ENCODE measurements around the gene SLC26A3. TPM values are rescaled to one million over a fixed set of nuclear protein-coding genes. Genes with fewer than 3 reads are reported as not detected.
A peak's percentile ranks its signal among the peaks of the same experiment; 100 is the strongest.

SLC26A3 gene
- total and polyA plus RNA-seq, 2 experiments from 2014 or later = not detected

DNA sequence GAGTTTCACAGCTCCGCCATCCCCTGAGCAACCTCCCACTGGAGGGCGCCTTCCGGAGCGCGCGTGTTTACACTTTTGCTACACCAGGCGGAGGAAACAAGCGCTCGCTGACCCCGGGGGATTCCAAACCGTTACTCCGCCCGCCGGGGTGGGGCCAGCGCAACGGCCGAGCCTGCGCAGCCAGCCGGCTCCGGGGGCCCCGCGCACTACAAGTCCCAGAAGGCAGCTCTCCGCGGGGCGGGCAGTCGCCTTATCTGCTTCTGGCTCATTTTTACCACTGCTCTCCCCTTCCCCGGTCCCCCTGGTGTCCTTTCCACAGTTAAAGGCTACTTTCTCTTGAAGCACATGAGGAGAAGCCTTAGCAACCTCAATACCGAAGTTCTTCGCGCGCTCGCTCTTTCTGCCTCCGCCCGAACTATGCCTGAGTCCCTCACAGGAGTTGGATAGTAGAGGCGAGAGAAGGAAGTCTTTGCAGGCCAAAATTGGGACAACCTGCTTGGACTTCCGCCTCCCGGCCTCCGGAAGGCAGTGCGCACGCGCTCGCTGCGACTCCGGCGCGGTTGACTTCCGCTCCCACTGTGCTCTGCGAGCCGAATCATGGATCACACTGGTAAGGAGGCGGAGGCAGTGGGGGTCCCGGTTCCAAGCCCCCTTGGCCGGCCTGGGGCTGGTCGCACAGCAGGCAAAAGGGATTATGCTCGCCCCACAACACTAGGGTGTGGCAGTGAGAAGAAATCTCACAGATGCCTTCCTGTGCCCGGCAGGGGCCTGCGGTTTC lies 59.3 kb downstream of the SLC26A3 start, which contains the start of gene CBLL1:
TSS of gene CBLL1 (plus strand) at position 576 of the 778 bp plus-strand sequence. CDS start at position 598, 22 bp downstream.
- Histone ChIP-seq H3K9me2 (ENCODE audit: insufficient read depth) (no peaks in the 10 kb centered on the region), H3K27ac (ENCODE audit: low read depth) (peak within 1 kb of the TSS; percentile 98), H3K27me3 (ENCODE audit: insufficient read depth) (no peaks in the 10 kb centered on the region), H3K4me3 (peak within 1 kb of the TSS; percentile 87), H3K4me2 (peak within 1 kb of the TSS; percentile 96), H3K79me2 (replicated peaks; ENCODE audit: insufficient read depth) (peaks cover 47% of the 10 kb centered on the region), H3K4me1 (ENCODE audit: insufficient read depth) (peaks cover 31% of the 10 kb centered on the region), H4K20me1 (replicated peaks; ENCODE audit: insufficient read depth) (no peaks in the 10 kb centered on the region; the same call in none of the 2 replicates), H2AFZ (peak within 1 kb of the TSS; percentile 95), H3F3A (replicated peaks; ENCODE audit: low read depth) (peaks cover 4% of the 10 kb centered on the region; the same call in 1 of the 2 replicates), H3K36me3 (ENCODE audit: insufficient read depth) (peaks cover under 1% of the 10 kb centered on the region; the same call in 1 of the 2 replicates)
- no peaks in the 10 kb centered on the region for H3K9me3 Mint-ChIP-seq
- DNase-seq (ENCODE audit: low spot score) = peak; percentile 94
- H3K27me3 Mint-ChIP-seq (ENCODE audit: insufficient read depth, low read depth, poor library complexity) = peaks cover 3% of the 10 kb centered on the region
- ATAC-seq = peak; percentile 94
- TF ChIP-seq NANOG (IDR thresholded peaks at IDR 0.05; ENCODE audit: borderline replicate concordance) = no peak
- TF ChIP-seq JUNB (IDR thresholded peaks at IDR 0.05; ENCODE audit: unreplicated experiment) = no peak
- TF ChIP-seq CREB1 (CRISPR knock-in tag; IDR thresholded peaks at IDR 0.05; ENCODE audit: low read depth) = peak; percentile 24
- TF ChIP-seq ZNF114 (CRISPR knock-in tag; IDR thresholded peaks at IDR 0.05) = no peak
- no peak for TF ChIP-seq STAT1 (IDR thresholded peaks at IDR 0.05; ENCODE audit: unreplicated experiment)
- TF ChIP-seq ZNF462 (CRISPR knock-in tag; IDR thresholded peaks at IDR 0.05) = no peak
- no peak for TF ChIP-seq ZNF331 (CRISPR knock-in tag; IDR thresholded peaks at IDR 0.05; ENCODE audit: low read depth)
- TF ChIP-seq EZH2phosphoT487 (IDR thresholded peaks at IDR 0.05; ENCODE audit: unreplicated experiment) = no peak
- peak; percentile 89 for TF ChIP-seq ETS1 (IDR thresholded peaks at IDR 0.05)
- TF ChIP-seq, protein P1, sequence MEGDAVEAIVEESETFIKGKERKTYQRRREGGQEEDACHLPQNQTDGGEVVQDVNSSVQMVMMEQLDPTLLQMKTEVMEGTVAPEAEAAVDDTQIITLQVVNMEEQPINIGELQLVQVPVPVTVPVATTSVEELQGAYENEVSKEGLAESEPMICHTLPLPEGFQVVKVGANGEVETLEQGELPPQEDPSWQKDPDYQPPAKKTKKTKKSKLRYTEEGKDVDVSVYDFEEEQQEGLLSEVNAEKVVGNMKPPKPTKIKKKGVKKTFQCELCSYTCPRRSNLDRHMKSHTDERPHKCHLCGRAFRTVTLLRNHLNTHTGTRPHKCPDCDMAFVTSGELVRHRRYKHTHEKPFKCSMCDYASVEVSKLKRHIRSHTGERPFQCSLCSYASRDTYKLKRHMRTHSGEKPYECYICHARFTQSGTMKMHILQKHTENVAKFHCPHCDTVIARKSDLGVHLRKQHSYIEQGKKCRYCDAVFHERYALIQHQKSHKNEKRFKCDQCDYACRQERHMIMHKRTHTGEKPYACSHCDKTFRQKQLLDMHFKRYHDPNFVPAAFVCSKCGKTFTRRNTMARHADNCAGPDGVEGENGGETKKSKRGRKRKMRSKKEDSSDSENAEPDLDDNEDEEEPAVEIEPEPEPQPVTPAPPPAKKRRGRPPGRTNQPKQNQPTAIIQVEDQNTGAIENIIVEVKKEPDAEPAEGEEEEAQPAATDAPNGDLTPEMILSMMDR (conservative IDR thresholded peaks at IDR 0.05; ENCODE audit: low read depth in 2 of 2) = peak in 1 of 2 experiments; percentile 67; a peak in 3 of 4 replicates
- TF ChIP-seq EZH2 (IDR thresholded peaks at IDR 0.05; ENCODE audit: low read depth, unreplicated experiment) = no peak
- TF ChIP-seq POLR2AphosphoS5 (IDR thresholded peaks at IDR 0.05; ENCODE audit: low read depth) = peak; percentile 86
- TF ChIP-seq, protein P2, sequence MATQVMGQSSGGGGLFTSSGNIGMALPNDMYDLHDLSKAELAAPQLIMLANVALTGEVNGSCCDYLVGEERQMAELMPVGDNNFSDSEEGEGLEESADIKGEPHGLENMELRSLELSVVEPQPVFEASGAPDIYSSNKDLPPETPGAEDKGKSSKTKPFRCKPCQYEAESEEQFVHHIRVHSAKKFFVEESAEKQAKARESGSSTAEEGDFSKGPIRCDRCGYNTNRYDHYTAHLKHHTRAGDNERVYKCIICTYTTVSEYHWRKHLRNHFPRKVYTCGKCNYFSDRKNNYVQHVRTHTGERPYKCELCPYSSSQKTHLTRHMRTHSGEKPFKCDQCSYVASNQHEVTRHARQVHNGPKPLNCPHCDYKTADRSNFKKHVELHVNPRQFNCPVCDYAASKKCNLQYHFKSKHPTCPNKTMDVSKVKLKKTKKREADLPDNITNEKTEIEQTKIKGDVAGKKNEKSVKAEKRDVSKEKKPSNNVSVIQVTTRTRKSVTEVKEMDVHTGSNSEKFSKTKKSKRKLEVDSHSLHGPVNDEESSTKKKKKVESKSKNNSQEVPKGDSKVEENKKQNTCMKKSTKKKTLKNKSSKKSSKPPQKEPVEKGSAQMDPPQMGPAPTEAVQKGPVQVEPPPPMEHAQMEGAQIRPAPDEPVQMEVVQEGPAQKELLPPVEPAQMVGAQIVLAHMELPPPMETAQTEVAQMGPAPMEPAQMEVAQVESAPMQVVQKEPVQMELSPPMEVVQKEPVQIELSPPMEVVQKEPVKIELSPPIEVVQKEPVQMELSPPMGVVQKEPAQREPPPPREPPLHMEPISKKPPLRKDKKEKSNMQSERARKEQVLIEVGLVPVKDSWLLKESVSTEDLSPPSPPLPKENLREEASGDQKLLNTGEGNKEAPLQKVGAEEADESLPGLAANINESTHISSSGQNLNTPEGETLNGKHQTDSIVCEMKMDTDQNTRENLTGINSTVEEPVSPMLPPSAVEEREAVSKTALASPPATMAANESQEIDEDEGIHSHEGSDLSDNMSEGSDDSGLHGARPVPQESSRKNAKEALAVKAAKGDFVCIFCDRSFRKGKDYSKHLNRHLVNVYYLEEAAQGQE (IDR thresholded peaks at IDR 0.05; ENCODE audit: unreplicated experiment) = no peak
- H3K36me3 Mint-ChIP-seq (ENCODE audit: low read depth) = peaks cover 1% of the 10 kb centered on the region; the same call in 1 of the 3 replicates
- H3K4me3 Mint-ChIP-seq = peak within 1 kb of the TSS; percentile 98
- H3K4me1 Mint-ChIP-seq = peaks cover 17% of the 10 kb centered on the region
- H3K27ac Mint-ChIP-seq = peak within 1 kb of the TSS; percentile 100
